ENCODE measurements around the gene GPX4. TPM values are rescaled to one million over a fixed set of nuclear protein-coding genes. Genes with fewer than 3 reads are reported as not detected.
A peak's percentile ranks its signal among the peaks of the same experiment; 100 is the strongest.

Gene GPX4
- total RNA-seq, 6 donors from 2014 or later: 370 to 717 (median 484) TPM

DNA sequence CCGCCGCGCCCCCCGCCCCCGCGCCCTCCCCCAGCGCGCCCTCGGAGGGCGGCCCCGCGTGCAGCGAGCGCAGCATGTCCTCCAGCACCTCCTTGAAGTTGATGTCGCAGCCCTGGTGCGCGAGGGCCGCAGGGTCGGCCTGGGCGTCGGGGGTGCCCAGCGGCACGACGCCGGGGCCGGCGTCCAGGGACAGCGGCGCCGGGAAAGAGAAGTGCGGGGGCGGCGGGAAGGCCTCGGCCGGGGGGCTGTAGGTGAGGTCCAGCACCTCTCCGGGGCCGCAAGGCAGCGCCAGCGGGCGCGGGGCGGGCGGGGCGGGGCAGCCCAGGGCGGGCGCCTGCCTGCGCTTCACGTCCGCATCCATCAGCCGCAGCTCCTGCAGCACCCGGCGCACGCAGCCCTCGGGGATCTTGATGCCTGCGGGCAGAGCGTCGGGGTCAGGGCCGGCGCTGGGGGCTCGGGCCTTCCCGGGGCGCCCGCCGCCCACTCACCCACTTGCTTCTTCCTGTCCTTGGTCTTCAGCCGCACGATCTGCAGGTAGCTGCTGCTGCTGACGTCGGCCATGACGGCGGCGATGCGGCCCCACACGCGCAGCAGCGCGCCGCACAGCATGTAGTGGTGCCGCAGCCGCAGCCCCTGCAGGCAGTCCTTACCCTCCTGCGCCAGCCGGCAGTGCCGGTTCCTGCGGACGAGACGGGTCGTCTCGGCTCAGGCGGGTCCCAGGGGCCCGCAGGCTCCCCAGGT lies 4.7 kb downstream of the GPX4 start:
- ATAC-seq (ENCODE audit: low FRiP score in 2 of 2) (no peak), DNase-seq (peak in 1 of 2 donors; percentile 87)
- Histone ChIP-seq H3K27me3 (no peaks in the 10 kb centered on the region), H3K9me3 (no peaks in the 10 kb centered on the region), H3K36me3 (peaks cover 23 to 77% (median 76%) of the 10 kb centered on the region in 4 donors), H3K27ac (no peak overlapping the region), H3K4me1 (peaks cover 24 to 51% (median 40%) of the 10 kb centered on the region in 4 donors), H3K4me3 (no peak overlapping the region)
- TF ChIP-seq POLR2A (IDR thresholded peaks at IDR 0.05) (no peak), POLR2AphosphoS5 (IDR thresholded peaks at IDR 0.05) (no peak), EP300 (IDR thresholded peaks at IDR 0.05) (no peak)
- TF ChIP-seq, protein P1, sequence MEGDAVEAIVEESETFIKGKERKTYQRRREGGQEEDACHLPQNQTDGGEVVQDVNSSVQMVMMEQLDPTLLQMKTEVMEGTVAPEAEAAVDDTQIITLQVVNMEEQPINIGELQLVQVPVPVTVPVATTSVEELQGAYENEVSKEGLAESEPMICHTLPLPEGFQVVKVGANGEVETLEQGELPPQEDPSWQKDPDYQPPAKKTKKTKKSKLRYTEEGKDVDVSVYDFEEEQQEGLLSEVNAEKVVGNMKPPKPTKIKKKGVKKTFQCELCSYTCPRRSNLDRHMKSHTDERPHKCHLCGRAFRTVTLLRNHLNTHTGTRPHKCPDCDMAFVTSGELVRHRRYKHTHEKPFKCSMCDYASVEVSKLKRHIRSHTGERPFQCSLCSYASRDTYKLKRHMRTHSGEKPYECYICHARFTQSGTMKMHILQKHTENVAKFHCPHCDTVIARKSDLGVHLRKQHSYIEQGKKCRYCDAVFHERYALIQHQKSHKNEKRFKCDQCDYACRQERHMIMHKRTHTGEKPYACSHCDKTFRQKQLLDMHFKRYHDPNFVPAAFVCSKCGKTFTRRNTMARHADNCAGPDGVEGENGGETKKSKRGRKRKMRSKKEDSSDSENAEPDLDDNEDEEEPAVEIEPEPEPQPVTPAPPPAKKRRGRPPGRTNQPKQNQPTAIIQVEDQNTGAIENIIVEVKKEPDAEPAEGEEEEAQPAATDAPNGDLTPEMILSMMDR (IDR thresholded peaks at IDR 0.05): no peak
- 95 to 96% methylated on average over 34 to 57 of the region's 89 CpGs for WGBS, 2 donors

DNA sequence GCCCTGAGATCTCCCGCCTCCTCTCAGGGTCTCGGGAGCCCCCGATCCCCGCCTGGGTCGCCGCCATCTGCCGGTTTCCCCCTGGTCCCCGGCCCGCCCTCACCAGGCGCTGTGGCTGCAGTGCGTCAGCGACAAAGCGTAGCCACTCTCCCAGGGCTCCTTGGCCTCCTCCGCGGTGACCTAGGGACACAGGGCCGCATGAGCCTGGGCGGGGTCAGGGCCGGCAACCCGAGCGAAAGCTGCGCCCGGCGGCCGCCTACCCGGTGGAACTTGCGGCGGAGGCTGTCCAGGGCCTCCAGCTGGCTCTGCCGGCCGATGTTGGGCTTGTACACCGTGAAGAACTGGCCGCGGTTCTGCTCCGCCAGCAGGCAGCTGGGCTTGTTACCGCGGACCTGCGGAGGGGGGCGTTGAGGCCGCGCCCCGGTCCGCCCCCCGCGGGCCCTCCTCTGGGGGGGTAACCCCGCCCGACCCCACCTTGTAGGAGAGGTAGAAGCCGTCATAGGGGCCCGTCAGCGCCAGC lies 5.3 kb downstream of the GPX4 start:
- H3K4me1 ChIP-seq: peaks cover 30 to 56% (median 45%) of the 10 kb centered on the region in 4 donors
- WGBS, 2 donors: 90 to 95% methylated on average over 2 to 33 of the region's 48 CpGs
- ATAC-seq (ENCODE audit: low FRiP score in 2 of 2): no peak

DNA sequence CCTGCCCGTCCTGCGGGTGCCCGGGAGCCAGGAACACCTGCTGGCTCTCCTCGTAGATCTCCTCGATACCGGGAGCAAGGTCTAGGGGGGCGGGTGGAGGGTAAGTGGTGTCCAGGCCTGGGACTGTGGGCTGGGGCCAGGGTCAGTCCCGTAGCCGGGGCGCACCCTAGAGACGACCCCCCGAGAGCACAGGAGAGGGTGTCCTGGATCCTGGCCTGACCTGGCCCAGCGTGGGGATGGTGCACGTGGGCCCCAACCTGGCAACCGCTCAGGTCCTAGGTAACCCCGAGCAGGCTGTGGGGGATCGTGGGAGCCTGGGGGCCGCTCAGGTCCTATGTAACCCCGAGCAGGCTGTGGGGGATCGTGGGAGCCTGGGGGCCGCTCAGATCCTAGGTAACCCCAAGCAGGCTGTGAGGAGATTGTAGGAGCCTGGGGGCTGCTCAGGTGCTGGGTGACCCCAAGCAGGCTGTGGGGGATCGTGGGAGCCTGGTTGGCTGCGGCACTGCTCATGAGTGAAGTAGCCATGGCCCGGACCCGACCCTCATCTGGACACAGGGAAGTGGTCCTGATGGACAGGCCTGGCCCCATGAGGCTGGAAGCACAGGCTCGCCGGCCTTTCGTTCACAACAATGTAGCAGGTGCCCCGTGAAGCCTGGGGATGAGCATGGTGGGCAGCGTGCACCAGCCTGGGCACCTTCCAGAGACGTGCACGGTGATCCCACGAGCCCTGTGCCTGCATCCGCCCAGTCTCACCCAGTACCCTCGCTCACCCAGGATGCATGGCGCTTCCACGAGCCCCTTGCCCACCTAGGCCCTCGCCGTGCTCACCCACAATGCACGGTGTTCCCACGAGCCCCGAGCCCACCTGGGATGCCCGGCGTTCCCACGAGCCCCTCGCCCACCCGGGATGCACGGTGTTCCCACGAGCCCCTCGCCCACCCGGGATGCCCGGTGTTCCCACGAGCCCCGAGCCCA lies 6.2 kb downstream of the GPX4 start:
- WGBS, 2 donors: 93 to 97% methylated on average over 36 of the region's 54 CpGs
- H3K9me3 ChIP-seq: no peaks in the 10 kb centered on the region
- ATAC-seq (ENCODE audit: low FRiP score in 2 of 2) (no peak), DNase-seq (peak in 1 of 2 donors; percentile 81)
- peaks cover 36 to 59% (median 46%) of the 10 kb centered on the region in 4 donors for H3K4me1 ChIP-seq
- TF ChIP-seq POLR2AphosphoS5 (IDR thresholded peaks at IDR 0.05) (no peak), EP300 (IDR thresholded peaks at IDR 0.05) (no peak), POLR2A (IDR thresholded peaks at IDR 0.05) (no peak)
- TF ChIP-seq, protein P1 (IDR thresholded peaks at IDR 0.05): no peak
- H3K27ac ChIP-seq: no peak overlapping the region
- no peaks in the 10 kb centered on the region for H3K27me3 ChIP-seq
- H3K36me3 ChIP-seq: peaks cover 29 to 93% (median 91%) of the 10 kb centered on the region in 4 donors
- H3K4me3 ChIP-seq: no peak overlapping the region

More for the DNA sequence above, 5.3 kb downstream of the GPX4 start:
- H3K9me3 ChIP-seq: no peaks in the 10 kb centered on the region
- H3K36me3 ChIP-seq: peaks cover 24 to 84% (median 83%) of the 10 kb centered on the region in 4 donors
- no peak overlapping the region for H3K4me3 ChIP-seq
- H3K27ac ChIP-seq: no peak overlapping the region
- no peaks in the 10 kb centered on the region for H3K27me3 ChIP-seq
- TF ChIP-seq, protein P1 (IDR thresholded peaks at IDR 0.05): no peak
- TF ChIP-seq EP300 (IDR thresholded peaks at IDR 0.05) (no peak), POLR2AphosphoS5 (IDR thresholded peaks at IDR 0.05) (peak in 1 of 2 donors; percentile 8), POLR2A (IDR thresholded peaks at IDR 0.05) (no peak)
- no peak for DNase-seq

DNA sequence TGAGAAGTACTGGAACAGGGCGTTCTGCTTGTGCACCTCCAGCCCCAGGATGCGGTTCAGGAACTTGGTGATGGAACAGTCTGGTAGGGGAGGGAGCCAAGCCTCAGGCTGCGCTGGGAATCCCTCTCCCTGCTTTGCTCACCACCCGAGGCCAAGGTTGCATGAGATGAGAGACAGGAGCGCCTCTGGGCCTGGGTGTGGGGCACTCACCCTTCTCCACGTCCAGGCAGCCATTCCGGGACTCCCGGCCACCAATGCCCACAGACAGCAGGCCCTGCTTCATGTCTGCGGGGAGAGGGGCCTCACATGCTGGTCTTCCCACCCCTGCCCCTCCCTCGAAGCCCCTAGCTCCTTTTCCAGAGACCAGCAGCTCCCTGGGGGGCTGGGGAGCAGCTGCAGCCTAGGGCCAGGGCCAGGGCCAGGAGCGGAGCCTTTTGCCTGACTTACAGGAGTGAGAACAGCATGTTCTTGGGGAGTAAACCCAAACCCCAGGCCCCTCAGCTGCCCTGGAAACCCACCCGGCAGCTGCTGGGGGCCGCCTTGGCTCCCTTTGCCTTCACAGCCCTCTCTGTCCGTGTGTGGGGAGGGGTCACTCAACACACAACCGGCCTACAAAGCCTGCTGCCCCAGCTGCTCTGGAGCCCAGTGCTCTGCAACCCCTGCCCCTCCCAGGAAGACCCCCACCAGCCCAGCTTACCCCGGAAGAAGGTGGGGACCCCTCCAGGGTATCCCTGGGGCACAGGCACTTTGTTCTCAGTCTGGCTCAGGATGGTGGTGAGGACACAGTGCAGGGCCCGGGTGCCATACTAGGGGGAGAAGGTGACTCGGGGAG lies 7.2 kb downstream of the GPX4 start:
- no peaks in the 10 kb centered on the region for H3K27me3 ChIP-seq
- no peaks in the 10 kb centered on the region for H3K9me3 ChIP-seq
- peak in 1 of 2 donors; percentile 60 for DNase-seq
- 89 to 93% methylated on average over 11 to 15 of the region's 18 CpGs for WGBS, 2 donors
- TF ChIP-seq POLR2A (IDR thresholded peaks at IDR 0.05) (no peak), POLR2AphosphoS5 (IDR thresholded peaks at IDR 0.05) (no peak), EP300 (IDR thresholded peaks at IDR 0.05) (no peak)
- TF ChIP-seq, protein P1 (IDR thresholded peaks at IDR 0.05): no peak
- peaks cover 26 to 49% (median 36%) of the 10 kb centered on the region in 4 donors for H3K4me1 ChIP-seq
- H3K27ac ChIP-seq: peak overlapping the region in 2 of 4 donors; percentile 83 to 88
- ATAC-seq (ENCODE audit: low FRiP score in 2 of 2): no peak
- H3K4me3 ChIP-seq: no peak overlapping the region
- peaks cover 36 to 99% (median 96%) of the 10 kb centered on the region in 4 donors for H3K36me3 ChIP-seq
